HG03196 (cell line): ENCODE results near the gene UCP1.
"Not testable (repeated sequence)": the region's sequence is repeated elsewhere in the genome, so short reads cannot be mapped to it uniquely, and the experiment has no call there.

Experiments used
- ATAC-seq: cut with Tn5 transposase; IDR thresholded peaks from one replicate; pipeline ENCODE4 v1.9.1; 2021; ENCODE audit not compliant: unreplicated experiment

The UCP1 gene

DNA sequence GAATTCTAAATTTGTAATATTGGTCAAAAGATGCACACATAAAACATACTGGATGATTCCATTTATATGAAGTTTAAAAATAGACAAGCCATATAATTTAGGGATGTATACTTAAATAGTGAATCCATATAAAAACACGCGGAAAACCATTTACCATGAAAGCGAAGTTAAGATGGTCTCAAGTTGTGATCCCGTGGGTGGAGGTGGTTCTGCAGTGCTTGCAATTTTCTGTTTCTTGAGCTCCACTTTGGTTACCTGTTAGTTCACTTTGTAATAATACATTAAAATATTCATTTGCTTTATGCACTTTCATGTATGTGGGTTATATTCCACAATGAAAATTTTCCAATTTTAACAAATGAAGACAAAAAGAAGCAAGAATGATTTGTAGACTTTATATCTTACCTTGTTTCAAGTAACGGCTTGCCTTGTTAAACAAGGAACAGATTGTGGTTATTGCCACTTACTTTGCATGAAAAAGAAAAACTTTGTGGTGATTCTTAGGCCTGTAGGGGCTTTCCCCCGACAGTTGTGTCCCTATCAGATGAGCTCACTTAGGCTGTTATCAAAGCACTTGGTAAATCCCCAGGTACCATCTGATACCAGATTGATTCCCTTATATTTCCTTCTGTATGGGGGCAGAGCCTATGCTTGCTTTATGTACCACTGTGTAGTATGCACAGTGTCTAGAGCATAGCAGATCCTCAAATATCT is 12.2 kb downstream of the UCP1 start:
- peak; percentile 100 for ATAC-seq

DNA sequence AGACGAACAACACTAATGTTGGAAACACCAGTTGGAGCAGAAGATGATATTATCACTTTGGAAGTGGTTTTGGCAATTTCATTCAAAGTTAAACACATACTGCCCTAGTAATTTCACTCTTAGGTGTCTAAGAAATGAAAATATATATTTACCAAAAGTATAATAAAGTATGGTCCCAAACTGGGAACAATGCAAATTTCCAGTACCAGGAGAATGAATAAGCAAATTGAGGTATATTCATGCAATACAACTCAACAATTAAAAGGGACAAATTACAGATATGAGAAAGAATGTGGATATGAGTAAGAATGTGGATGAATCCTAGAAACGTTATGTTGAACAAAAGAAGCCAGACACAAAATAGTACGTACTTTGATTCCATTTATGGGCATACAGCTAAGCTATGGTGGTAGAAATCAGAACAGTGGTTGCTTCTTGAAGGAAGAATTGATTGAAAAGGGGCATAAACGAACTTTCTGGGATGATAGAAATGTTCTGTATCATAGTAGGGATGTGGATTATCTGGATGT is 34.7 kb downstream of the UCP1 start:
- no peak for ATAC-seq

DNA sequence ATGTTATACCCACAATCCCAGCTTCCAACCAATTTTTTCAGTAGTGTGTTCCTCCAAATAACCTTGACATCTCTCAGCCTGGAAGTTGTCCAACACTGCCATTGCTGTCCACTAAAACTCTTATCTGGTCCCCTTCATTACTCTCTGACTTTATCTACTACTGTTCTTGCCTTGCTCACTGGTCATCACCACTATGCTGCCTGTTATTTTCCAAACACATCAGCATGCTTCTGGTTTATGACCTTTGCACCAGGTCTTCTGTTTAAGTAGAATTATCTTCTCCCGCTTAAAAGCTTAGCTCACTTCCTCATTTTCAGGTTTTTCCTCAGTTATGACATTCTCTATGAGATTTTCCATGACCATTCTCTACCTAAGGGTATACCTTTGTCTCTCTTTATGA is 39.3 kb downstream of the UCP1 start:
- ATAC-seq: no peak

DNA sequence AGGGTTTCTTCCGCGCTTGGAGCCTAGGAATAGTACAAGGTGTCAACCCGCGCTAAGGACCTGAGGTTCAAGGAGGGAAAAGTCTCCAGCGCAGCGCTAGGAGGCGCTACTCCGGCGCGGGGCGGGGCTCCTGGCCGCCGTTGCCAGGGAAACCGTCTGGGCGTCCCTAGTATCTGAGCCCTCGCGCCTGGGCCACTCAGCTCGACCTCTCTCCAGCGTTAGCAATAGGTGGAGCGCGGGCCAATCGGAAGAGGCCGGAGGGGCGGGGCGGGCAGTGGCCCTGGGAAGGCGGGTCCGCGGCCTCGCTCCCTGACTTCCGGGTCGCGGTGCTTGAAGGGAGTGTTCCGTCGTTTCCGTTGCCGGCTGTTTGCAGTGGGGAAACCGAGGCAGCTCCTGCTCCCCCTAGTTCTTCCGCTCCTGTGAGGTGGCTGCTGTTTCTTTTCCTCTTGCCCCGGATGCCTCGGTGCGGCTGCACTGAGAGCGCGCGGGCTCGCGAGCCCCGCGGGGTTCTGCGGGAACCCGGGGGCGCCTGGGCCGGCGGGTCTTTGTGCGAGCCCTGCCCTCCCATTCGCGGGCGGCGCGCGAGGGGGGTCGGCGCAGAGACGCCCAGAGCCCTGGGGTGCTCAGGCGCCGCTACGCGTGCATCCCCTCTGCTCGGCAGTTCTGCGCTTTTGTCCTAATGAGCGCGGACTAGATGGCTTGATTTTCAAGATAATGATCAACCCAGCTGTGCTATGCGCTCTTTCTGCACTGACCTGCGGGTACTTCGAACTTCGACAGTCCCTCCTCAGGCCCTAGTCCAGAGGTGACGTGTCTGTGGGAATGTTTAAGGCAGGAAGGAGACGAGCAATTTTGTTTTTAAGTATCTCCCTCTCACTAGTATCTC is 44.7 kb downstream of the UCP1 start, which contains the start of gene ELMOD2:
TSS of gene ELMOD2 (plus strand) at position 312 of the 886 bp plus-strand sequence. CDS start 1,261 bp downstream, outside the sequence.
- ATAC-seq: peak; percentile 100

DNA sequence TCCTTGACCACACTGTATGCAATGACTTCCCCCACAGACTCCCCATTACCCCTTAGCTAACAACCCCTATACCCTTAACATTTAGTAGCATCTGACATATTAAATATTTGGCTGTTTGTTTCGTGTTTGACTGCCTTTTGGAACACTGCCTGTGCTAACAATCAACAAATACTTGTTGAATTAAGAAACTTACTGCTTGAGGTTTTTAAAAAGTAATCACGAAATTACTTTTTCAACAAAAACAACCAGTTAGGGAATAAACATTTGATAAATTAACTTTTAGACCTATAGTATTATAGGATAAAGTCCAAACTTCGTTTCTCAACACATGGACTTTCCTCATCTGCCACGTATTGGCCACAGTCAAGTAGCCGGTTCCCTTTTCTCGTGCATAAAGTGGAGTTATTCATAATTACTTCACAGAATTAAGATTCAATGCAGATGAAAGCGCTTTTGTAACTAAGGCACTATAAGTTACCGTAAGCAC is 45.3 kb downstream of the UCP1 start:
- peak; percentile 6 for ATAC-seq

DNA sequence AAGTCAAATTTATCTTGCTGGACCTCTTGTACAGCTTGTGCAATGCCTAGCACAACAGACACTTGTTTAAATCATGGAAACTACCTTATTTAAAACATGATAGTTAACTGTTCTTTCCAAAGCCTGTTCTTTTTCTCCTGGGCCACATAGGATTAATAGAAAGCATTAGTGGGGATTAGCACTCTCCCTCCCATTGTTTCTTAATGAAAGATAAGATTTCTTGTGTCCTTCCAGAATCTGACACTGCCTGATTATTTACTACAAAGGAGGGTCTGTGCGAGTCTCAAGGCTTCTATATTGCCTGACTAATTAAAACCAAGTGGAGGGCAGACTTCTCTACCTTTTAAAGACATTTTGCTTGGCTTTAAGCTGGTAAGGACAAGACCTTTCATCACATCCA is 53.3 kb downstream of the UCP1 start:
- no peak for ATAC-seq

DNA sequence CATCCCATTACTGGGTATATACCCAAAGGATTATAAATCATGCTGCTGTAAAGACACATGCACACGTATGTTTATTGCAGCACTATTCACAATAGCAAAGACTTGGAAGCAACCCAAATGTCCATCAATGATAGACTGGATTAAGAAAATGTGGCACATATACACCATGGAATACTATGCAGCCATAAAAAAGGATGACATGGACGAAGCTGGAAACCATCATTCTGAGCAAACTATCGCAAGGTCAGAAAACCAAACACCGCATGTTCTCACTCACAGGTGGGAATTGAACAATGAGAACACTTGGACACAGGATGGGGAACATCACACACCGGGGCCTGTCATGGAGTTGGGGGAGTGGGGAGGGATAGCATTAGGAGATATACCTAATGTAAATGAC is 55.0 kb downstream of the UCP1 start:
- not testable (repeated sequence) for ATAC-seq
